ENCODE measurements around the gene FOXP2. TPM values are rescaled to one million over a fixed set of nuclear protein-coding genes. Genes with fewer than 3 reads are reported as not detected.

Gene FOXP2
- total RNA-seq, 1 donor, result 5.8 TPM

- H3K79me2 ChIP-seq (ENCODE audit: insufficient read depth, low read length), result no peaks in the 10 kb centered on the region
These were observed 327.3 kb downstream of the FOXP2 start for GRCh38 chr7:114741911-114742310.

More at GRCh38 chr7:114741911-114742310, 327.3 kb downstream of the FOXP2 start:
- Histone ChIP-seq H3K36me3 (ENCODE audit: insufficient read depth, low read length) (no peaks in the 10 kb centered on the region), H3K9me3 (ENCODE audit: low read depth, low read length) (no peaks in the 10 kb centered on the region), H3K4me1 (ENCODE audit: insufficient read depth, low read length) (no peaks in the 10 kb centered on the region), H3K4me3 (ENCODE audit: insufficient read depth, low read length) (no peak overlapping the region), H3K27me3 (ENCODE audit: insufficient read depth, low read length) (no peaks in the 10 kb centered on the region), H3K4me2 (ENCODE audit: insufficient read depth, low read length) (no peak overlapping the region), H2AFZ (ENCODE audit: low read length) (no peak overlapping the region), H3K27ac (ENCODE audit: low read depth, low read length) (no peak overlapping the region), H4K20me1 (ENCODE audit: insufficient read depth, low read length) (no peaks in the 10 kb centered on the region)
- TF ChIP-seq CTCF (IDR thresholded peaks at IDR 0.05; ENCODE audit: extremely low read depth, low read depth, low read length), result no peak
- no peak for DNase-seq (ENCODE audit: insufficient read length, low spot score, missing footprints)

Small RNAs within 50 kb of the gene (small RNA-seq; reads per million reads assigned to genes)
- not detected for gene MIR3666
- gene RNA5SP238, result not detected
